GM19467 (cell line): ENCODE results near the gene TMTC3.
A peak's percentile ranks its signal among the peaks of the same experiment; 100 is the strongest.

Experiments used
- ATAC-seq: cut with Tn5 transposase; IDR thresholded peaks from one replicate; pipeline ENCODE4 v1.9.1; 2021; ENCODE audit warnings: mild to moderate bottlenecking, moderate library complexity; ENCODE audit not compliant: unreplicated experiment

Gene TMTC3

GRCh38 chr12:88223519-88223918 lies 81.4 kb downstream of the TMTC3 start:
- ATAC-seq: no peak

GRCh38 chr12:88225776-88226175 lies 83.7 kb downstream of the TMTC3 start:
- ATAC-seq: no peak

GRCh38 chr12:88227263-88227662 lies 85.2 kb downstream of the TMTC3 start:
- ATAC-seq: no peak

- ATAC-seq: no peak
These were observed 85.8 kb downstream of the TMTC3 start for GRCh38 chr12:88227871-88228270.

- ATAC-seq: no peak
These were observed 86.6 kb downstream of the TMTC3 start for GRCh38 chr12:88228720-88229119.

- ATAC-seq: no peak
These were observed 88.2 kb downstream of the TMTC3 start for GRCh38 chr12:88230271-88230670.

- ATAC-seq: no peak
These were observed 93.2 kb downstream of the TMTC3 start for GRCh38 chr12:88235183-88235833.

GRCh38 chr12:88237954-88238353 lies 95.8 kb downstream of the TMTC3 start:
- ATAC-seq: peak; percentile 44

GRCh38 chr12:88238406-88238805 lies 96.3 kb downstream of the TMTC3 start:
- no peak for ATAC-seq

- no peak for ATAC-seq
These were observed 99.9 kb downstream of the TMTC3 start for GRCh38 chr12:88241862-88242570.

- ATAC-seq: no peak
These were observed 100.4 kb downstream of the TMTC3 start for GRCh38 chr12:88242571-88242925.

- ATAC-seq: no peak
These were observed 100.8 kb downstream of the TMTC3 start for GRCh38 chr12:88242939-88243338.

GRCh38 chr12:88243982-88244381 lies 101.9 kb downstream of the TMTC3 start:
- no peak for ATAC-seq

- ATAC-seq: no peak
These were observed 103.8 kb downstream of the TMTC3 start for GRCh38 chr12:88245905-88246304.

- ATAC-seq: no peak
These were observed 105.1 kb downstream of the TMTC3 start for GRCh38 chr12:88247241-88247643.

GRCh38 chr12:88248606-88249005 lies 106.5 kb downstream of the TMTC3 start:
- ATAC-seq: no peak
